ENCODE results near the gene MAML3.

DNA sequence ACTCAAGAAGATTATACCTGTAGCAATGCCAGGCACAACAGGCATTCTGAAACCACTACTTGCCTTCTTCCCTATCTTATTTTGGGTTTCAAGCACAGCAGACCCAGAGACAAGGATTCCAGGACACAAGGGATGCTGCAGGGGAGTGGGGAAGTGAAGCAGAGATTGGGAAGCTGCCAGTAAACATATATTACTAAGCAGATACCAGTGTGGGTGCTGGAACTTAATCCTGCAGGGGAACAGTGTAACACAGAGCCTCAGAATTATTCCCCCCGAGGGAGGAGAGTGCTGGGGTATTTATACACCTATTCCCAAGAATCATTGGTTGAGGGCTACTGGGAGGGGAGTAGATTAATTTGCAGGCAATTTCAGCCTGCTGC lies 33.3 kb upstream of the MAML3 start:
- no peak for TF ChIP-seq EZH2 (IDR thresholded peaks at IDR 0.05; ENCODE audit: low read depth, unreplicated experiment)
- TF ChIP-seq, protein P1, sequence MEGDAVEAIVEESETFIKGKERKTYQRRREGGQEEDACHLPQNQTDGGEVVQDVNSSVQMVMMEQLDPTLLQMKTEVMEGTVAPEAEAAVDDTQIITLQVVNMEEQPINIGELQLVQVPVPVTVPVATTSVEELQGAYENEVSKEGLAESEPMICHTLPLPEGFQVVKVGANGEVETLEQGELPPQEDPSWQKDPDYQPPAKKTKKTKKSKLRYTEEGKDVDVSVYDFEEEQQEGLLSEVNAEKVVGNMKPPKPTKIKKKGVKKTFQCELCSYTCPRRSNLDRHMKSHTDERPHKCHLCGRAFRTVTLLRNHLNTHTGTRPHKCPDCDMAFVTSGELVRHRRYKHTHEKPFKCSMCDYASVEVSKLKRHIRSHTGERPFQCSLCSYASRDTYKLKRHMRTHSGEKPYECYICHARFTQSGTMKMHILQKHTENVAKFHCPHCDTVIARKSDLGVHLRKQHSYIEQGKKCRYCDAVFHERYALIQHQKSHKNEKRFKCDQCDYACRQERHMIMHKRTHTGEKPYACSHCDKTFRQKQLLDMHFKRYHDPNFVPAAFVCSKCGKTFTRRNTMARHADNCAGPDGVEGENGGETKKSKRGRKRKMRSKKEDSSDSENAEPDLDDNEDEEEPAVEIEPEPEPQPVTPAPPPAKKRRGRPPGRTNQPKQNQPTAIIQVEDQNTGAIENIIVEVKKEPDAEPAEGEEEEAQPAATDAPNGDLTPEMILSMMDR (conservative IDR thresholded peaks at IDR 0.05; ENCODE audit: low read depth in 2 of 2): no peak
- TF ChIP-seq POLR2AphosphoS5 (IDR thresholded peaks at IDR 0.05; ENCODE audit: low read depth): no peak
- TF ChIP-seq JUNB (IDR thresholded peaks at IDR 0.05; ENCODE audit: unreplicated experiment): no peak
- TF ChIP-seq EZH2phosphoT487 (IDR thresholded peaks at IDR 0.05; ENCODE audit: unreplicated experiment): no peak
- TF ChIP-seq, protein P2, sequence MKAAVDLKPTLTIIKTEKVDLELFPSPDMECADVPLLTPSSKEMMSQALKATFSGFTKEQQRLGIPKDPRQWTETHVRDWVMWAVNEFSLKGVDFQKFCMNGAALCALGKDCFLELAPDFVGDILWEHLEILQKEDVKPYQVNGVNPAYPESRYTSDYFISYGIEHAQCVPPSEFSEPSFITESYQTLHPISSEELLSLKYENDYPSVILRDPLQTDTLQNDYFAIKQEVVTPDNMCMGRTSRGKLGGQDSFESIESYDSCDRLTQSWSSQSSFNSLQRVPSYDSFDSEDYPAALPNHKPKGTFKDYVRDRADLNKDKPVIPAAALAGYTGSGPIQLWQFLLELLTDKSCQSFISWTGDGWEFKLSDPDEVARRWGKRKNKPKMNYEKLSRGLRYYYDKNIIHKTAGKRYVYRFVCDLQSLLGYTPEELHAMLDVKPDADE (IDR thresholded peaks at IDR 0.05): no peak
- no peak for TF ChIP-seq CREB1 (CRISPR knock-in tag; IDR thresholded peaks at IDR 0.05; ENCODE audit: low read depth)
- no peak for TF ChIP-seq ZNF331 (CRISPR knock-in tag; IDR thresholded peaks at IDR 0.05; ENCODE audit: low read depth)
- TF ChIP-seq, protein P3, sequence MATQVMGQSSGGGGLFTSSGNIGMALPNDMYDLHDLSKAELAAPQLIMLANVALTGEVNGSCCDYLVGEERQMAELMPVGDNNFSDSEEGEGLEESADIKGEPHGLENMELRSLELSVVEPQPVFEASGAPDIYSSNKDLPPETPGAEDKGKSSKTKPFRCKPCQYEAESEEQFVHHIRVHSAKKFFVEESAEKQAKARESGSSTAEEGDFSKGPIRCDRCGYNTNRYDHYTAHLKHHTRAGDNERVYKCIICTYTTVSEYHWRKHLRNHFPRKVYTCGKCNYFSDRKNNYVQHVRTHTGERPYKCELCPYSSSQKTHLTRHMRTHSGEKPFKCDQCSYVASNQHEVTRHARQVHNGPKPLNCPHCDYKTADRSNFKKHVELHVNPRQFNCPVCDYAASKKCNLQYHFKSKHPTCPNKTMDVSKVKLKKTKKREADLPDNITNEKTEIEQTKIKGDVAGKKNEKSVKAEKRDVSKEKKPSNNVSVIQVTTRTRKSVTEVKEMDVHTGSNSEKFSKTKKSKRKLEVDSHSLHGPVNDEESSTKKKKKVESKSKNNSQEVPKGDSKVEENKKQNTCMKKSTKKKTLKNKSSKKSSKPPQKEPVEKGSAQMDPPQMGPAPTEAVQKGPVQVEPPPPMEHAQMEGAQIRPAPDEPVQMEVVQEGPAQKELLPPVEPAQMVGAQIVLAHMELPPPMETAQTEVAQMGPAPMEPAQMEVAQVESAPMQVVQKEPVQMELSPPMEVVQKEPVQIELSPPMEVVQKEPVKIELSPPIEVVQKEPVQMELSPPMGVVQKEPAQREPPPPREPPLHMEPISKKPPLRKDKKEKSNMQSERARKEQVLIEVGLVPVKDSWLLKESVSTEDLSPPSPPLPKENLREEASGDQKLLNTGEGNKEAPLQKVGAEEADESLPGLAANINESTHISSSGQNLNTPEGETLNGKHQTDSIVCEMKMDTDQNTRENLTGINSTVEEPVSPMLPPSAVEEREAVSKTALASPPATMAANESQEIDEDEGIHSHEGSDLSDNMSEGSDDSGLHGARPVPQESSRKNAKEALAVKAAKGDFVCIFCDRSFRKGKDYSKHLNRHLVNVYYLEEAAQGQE (IDR thresholded peaks at IDR 0.05; ENCODE audit: unreplicated experiment): no peak
- TF ChIP-seq ZNF114 (CRISPR knock-in tag; IDR thresholded peaks at IDR 0.05): no peak
- TF ChIP-seq NANOG (IDR thresholded peaks at IDR 0.05; ENCODE audit: borderline replicate concordance): no peak
